ENCODE data around the gene NUP205. TPM values are rescaled to one million over a fixed set of nuclear protein-coding genes. Genes with fewer than 3 reads are reported as not detected.

The NUP205 gene
- total and polyA plus RNA-seq, 9 donors, result 19.5 to 51.5 (median 38.7) TPM

DNA sequence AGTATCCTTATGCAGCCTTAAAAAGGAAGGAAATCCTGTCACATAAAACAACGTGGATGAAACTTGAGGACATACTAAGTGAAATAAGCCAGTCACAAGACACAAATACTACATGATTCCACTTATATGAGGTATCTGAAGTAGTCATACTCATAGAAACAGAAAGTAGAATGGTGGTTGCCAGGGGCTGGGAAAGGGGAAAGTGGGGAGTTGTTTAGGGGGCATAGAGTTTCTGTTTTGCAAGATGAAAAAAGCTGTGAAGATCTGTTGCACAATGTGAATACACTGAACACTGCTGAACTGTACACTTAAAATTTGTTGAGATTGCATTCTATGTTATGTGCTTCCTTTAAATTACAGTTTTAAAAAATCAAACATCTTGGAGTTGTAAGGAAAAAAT is 2.9 kb downstream of the NUP205 start:
- no peak overlapping the region for H3K27ac ChIP-seq
- H3K27me3 ChIP-seq, result no peaks in the 10 kb centered on the region
- no peaks in the 10 kb centered on the region for H3K4me1 ChIP-seq (ENCODE audit: insufficient read depth)
- intact Hi-C loops (cut with DNase I), result no loop called here
- H3K4me3 ChIP-seq, result no peak overlapping the region
- H3K9me3 ChIP-seq, result no peaks in the 10 kb centered on the region
- DNase-seq, result no peak
- no peaks in the 10 kb centered on the region for H3K36me3 ChIP-seq
- 56 to 72% (median 57%) methylated on average over 1 of the region's 1 CpG for WGBS, 3 donors
- no peak for TF ChIP-seq EP300 (IDR thresholded peaks at IDR 0.05)
- TF ChIP-seq, protein P1, sequence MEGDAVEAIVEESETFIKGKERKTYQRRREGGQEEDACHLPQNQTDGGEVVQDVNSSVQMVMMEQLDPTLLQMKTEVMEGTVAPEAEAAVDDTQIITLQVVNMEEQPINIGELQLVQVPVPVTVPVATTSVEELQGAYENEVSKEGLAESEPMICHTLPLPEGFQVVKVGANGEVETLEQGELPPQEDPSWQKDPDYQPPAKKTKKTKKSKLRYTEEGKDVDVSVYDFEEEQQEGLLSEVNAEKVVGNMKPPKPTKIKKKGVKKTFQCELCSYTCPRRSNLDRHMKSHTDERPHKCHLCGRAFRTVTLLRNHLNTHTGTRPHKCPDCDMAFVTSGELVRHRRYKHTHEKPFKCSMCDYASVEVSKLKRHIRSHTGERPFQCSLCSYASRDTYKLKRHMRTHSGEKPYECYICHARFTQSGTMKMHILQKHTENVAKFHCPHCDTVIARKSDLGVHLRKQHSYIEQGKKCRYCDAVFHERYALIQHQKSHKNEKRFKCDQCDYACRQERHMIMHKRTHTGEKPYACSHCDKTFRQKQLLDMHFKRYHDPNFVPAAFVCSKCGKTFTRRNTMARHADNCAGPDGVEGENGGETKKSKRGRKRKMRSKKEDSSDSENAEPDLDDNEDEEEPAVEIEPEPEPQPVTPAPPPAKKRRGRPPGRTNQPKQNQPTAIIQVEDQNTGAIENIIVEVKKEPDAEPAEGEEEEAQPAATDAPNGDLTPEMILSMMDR (IDR thresholded peaks at IDR 0.05), result no peak
- TF ChIP-seq POLR2A (IDR thresholded peaks at IDR 0.05), result no peak

DNA sequence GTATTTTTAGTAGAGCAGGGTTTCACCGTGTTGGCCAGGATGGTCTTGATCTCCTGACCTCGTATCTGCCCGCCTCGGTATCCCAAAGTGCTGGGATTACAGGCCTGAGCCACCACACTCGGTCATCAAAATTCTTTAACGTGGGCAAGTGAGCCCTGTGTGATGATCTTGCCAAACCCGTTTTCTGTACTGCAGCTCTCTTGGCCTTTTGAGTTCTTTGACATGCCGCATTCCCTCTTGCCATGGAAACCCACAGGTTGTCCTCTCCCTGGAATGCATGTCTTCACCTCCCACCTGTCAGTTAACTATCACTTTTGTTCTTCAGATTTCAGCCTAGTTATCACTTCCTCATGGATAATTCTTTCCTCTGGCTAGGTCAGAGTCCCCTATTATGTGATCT is 5.0 kb downstream of the NUP205 start:
- H3K4me3 ChIP-seq, result no peak overlapping the region
- DNase-seq, result no peak
- H3K27me3 ChIP-seq, result no peaks in the 10 kb centered on the region
- intact Hi-C loops (cut with DNase I), result no loop called here
- no peaks in the 10 kb centered on the region for H3K4me1 ChIP-seq (ENCODE audit: insufficient read depth)
- 81 to 90% (median 88%) methylated on average over 8 of the region's 8 CpGs for WGBS, 3 donors
- H3K36me3 ChIP-seq, result no peaks in the 10 kb centered on the region
- TF ChIP-seq EP300 (IDR thresholded peaks at IDR 0.05) (no peak), POLR2A (IDR thresholded peaks at IDR 0.05) (no peak)
- TF ChIP-seq, protein P1 (IDR thresholded peaks at IDR 0.05), result no peak
- no peaks in the 10 kb centered on the region for H3K9me3 ChIP-seq
- H3K27ac ChIP-seq, result no peak overlapping the region

DNA sequence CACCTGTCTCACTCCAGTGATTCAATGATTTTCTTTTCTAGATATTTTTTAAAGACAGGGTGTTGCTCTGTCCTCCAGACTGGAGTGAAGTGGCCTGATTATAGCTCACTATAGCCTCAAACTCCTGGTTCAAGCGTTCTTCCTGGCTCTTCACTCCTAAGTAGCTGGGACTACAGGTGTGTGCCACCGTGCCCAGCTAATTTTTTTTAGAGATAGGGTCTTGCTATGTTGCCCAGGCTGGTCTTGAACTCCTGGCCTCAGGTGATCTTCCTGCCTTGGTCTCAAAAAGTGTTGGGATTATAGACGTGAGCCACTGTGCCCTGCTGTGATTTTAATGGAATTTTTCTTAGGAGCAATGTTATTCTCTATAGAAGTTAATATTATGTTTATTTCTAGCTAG is 14.1 kb downstream of the NUP205 start:
- no peak for DNase-seq
- H3K27ac ChIP-seq, result no peak overlapping the region
- no peaks in the 10 kb centered on the region for H3K27me3 ChIP-seq
- TF ChIP-seq, protein P1 (IDR thresholded peaks at IDR 0.05), result no peak
- TF ChIP-seq POLR2A (IDR thresholded peaks at IDR 0.05) (no peak), EP300 (IDR thresholded peaks at IDR 0.05) (no peak)
- no peak overlapping the region for H3K4me3 ChIP-seq
- no peaks in the 10 kb centered on the region for H3K4me1 ChIP-seq (ENCODE audit: insufficient read depth)
- no peaks in the 10 kb centered on the region for H3K36me3 ChIP-seq
- 82 to 98% (median 91%) methylated on average over 3 of the region's 3 CpGs for WGBS, 3 donors
- H3K9me3 ChIP-seq, result no peaks in the 10 kb centered on the region
- intact Hi-C loops (cut with DNase I), result no loop called here

DNA sequence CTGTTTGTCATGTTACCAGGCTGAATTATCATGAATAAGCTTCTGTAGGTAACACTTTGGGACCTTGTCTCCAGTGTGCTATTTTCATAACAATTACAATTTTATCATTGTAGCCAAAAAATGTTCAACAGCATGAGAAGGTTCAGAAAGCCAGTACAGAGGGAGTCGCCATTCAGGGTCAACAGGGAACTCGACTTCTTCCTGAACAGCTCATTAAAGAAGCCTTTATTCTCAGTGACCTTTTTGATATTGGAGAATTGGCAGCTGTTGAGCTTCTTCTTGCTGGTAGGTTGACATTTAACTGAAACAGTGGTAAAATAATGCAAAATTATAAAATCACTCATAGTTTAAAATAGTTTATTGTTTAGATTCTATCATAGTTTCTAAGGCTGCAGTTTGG is 15.8 kb downstream of the NUP205 start:
- H3K27me3 ChIP-seq, result no peaks in the 10 kb centered on the region
- H3K4me1 ChIP-seq (ENCODE audit: insufficient read depth), result no peaks in the 10 kb centered on the region
- H3K4me3 ChIP-seq, result no peak overlapping the region
- H3K27ac ChIP-seq, result no peak overlapping the region
- no peaks in the 10 kb centered on the region for H3K9me3 ChIP-seq
- 14 to 38% (median 18%) methylated on average over 2 of the region's 2 CpGs for WGBS, 3 donors
- H3K36me3 ChIP-seq, result no peaks in the 10 kb centered on the region
- no peak for TF ChIP-seq POLR2A (IDR thresholded peaks at IDR 0.05)
- TF ChIP-seq EP300 (IDR thresholded peaks at IDR 0.05), result no peak
- TF ChIP-seq, protein P1 (IDR thresholded peaks at IDR 0.05), result no peak
- DNase-seq, result no peak
- intact Hi-C loops (cut with DNase I), result no loop called here

DNA sequence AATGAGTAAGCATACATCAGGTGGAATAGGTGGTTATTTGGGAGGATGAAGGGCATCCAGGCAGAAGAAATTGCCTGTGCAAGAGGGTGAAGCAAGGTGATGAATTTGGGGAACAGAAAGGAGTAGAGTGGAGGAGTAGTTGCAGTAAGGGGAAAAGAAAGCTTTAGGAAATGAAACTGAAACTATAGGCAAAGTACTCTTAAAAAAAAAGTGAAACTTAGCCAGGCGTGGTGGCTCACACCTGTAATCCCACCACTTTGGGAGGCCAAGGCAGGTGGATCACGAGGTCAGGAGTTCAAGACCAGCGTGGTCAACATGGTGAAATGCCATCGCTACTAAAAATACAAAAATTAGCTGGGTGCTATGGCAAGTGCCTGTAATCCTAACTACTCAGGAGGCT is 17.6 kb downstream of the NUP205 start:
- H3K27me3 ChIP-seq, result no peaks in the 10 kb centered on the region
- no peak for DNase-seq
- H3K4me3 ChIP-seq, result no peak overlapping the region
- WGBS, 3 donors, result 82 to 98% (median 96%) methylated on average over 4 of the region's 4 CpGs
- H3K4me1 ChIP-seq (ENCODE audit: insufficient read depth), result no peaks in the 10 kb centered on the region
- no peaks in the 10 kb centered on the region for H3K36me3 ChIP-seq
- intact Hi-C loops (cut with DNase I), result no loop called here
- no peaks in the 10 kb centered on the region for H3K9me3 ChIP-seq
- TF ChIP-seq EP300 (IDR thresholded peaks at IDR 0.05) (no peak), POLR2A (IDR thresholded peaks at IDR 0.05) (no peak)
- TF ChIP-seq, protein P1 (IDR thresholded peaks at IDR 0.05), result no peak
- H3K27ac ChIP-seq, result no peak overlapping the region
